HT1080 (cell line): ENCODE results near the gene CEL. TPM values are rescaled to one million over a fixed set of nuclear protein-coding genes. Genes with fewer than 3 reads are reported as not detected.

ENCODE experiments used
- DNase-seq: peaks from one replicate; pipeline ENCODE4 v3.0.0-alpha.2; 2015; ENCODE audit warnings: low read depth
- total RNA-seq: library from RNA; depleted of rRNA; stranded (reverse); fragments of >200 nt; shearing (Covaris generic); gene quantifications from 2 replicates; pipeline ENCODE4 v1.2.3, GENCODE V29; 2014

The CEL gene
- total RNA-seq, 1 experiment from 2014 or later = 0.45 TPM

DNA sequence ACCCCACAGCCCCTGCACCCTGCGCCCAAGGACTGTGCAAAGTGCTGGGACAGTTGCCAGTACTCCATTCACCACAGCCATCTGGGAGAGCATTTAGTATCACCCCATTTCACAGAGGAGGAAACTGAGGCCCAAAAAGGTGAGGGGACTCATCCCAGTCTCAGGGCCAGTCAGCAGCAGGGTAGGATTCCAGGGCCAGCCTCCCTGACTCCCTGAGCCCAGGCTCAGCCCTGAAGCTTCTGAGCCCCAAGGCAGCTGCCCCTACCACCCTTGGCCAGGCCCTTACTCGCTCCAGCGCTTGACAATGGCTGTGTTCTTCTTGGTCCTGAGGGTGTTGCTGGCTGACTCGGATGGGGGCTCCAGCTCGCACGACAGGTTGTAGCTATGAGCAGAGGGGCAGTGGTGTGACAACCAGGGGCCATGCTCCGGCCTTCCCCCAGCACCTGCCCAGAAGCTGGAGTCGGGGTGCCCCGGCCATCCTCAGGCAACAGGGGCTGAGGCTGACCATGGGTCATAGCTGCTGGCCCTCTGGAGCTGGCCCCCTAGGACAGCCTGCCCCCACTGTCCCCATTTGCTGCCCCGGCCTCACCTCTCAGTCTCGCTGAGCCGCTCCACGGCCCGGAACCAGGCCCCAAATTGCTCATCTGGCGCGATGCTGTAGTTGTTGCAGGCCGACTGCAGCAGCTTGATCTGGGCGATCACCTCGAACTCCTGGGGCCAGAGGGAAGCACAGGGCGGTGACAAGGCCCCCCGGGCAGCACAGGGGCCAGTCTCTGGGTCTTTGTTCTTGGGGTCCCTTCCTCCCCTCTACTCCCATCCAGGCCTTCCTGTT lies 40.6 kb downstream of the CEL start:
- no peak for DNase-seq

DNA sequence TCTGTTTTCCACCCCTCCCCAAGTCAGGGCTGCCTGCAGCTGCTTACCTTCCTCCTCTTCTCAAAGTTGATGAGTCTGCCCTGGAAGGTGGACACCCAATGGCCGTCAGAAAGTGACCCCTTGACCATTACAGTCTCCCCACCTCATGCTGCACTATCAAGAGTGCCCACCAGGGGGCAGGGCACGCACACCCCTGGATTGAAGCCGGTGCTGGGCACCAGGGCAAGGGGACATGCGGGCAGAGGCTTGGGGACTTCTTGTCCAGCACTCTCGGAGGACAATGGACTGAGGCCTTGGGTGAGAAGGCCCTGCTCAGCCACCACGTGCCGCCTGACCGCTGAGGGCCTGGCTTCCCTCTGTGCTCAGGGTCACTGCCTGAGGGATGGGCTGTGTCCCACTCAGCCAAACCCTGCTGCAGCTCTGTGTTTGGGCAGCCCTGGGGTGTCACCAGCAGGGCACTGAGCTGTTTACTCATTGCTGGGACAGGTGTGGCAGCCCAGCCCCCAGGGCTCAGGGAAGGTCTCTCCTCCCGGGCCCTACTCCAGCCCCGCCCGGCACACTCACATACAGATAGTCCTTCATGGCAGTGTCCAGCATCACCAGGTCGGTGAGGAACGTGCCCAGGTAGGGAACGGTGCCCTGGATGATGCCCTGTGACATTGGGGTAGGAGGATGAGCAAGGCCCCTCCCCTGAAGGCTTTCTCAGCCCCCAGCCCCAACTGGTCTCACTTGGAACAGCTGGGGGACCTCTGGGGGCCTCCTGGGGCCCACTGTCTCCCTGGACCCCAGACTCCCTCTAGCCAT lies 41.6 kb downstream of the CEL start:
- peak; percentile 29 for DNase-seq

DNA sequence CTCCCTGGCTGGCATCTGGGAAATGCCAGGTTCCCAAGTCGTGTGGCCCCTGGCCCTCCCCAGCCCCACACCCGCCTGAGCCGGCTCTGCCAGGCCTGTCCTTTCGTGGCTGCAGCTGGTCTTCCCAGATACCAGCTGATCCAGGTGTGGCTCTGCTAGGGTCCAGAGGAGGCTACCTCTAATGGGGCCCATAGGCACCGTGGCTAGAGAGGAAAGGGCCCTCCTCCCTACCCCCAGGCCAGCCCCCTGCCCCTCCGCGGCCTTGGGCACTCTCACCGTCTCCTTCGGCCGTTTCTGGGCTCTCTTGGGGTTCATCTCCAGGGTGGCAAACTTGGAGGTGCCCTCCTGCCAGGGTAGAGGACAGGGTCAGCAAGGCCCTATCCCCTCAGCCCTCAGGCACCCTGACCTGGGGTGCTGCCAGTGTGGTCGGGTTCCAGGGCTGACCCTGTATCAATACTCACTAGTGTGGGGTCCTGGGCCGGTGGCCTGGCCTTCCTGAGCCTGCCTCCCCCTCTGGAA lies 42.3 kb downstream of the CEL start:
- DNase-seq = no peak

DNA sequence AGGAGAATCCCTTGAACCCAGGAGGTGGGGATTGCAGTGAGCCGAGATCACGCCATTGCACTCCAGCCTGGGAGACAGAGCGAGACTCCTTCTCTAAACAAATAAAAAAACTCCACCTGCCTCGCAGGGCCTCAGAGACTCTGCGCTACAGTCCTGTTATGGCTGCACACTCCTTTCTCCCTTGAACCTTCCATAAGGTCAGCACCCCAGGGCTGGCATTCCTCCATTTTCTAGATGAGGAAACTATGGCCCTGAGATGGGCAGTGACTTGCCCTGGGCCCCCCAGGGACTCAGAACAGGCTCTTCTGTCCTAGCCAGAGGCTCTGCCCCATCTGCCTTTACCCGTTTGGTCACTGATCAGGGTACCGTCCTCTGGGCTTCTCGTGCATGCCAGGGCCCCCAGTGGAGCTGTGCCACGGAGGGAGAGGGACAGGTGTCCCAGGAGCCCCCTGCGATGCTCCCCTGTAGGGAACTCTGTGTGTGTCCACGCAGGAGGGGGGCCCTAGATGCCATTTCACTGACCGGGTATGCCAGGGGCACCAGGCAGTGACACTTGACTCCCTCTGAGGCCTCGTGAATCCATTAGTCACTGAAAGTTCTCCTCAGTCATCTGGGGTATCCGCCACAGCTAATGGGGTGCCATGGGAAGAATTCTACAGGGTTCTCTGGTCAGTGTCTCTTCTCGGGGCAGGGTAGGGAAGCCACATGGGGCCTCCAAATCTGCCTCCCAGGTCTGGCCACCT lies 43.1 kb downstream of the CEL start:
- no peak for DNase-seq

DNA sequence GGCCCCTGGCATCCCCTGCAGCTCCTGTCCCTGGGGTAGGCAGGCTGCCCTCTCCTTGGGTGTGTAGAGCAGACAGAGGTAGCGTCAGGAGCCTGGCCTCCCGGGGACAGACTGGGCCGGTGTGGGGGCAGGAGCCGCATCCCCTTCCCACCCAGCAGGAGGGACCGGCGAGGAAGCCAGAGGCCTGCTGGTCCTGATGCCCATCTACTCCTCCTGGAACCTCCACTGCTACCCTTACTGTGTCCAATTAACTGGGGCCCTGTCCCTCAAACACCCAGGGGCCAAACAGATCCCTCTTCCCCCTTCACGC lies 43.6 kb downstream of the CEL start:
- no peak for DNase-seq

DNA sequence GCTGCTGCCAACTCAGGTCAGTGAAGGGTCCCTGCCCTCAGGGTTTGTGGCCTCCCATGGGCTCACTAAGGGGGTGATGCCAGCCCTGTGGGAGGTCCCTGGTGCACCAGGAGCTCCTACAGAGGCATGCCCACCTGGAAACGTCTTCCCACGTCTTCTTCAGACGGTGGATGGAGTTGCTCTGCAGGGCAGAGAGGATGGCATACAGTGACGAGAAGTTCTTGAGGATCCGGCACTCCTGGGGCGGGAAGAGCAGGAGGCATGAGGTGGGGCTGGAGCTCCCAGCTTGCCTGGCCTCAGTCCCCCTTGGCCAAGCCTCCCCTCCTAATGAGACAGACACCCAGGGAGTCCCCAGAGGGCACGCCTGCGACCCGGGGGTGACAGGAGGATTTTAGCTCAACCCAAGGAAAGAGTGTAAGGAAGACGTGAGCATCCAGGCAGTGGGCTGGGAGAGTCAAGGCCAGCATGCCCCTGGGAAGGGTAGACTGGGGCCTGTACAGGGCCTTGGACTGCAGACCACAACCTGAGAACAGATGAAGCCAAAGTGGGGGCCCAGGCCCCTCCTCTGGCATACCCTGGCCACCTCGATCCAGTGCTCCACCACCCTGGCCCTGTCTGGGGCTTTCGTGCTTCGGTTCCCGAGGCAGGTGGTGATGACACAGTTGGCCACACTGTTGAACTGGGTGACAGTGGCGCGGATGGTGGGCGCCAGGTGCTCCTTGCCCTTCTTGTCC lies 44.9 kb downstream of the CEL start:
- no peak for DNase-seq

DNA sequence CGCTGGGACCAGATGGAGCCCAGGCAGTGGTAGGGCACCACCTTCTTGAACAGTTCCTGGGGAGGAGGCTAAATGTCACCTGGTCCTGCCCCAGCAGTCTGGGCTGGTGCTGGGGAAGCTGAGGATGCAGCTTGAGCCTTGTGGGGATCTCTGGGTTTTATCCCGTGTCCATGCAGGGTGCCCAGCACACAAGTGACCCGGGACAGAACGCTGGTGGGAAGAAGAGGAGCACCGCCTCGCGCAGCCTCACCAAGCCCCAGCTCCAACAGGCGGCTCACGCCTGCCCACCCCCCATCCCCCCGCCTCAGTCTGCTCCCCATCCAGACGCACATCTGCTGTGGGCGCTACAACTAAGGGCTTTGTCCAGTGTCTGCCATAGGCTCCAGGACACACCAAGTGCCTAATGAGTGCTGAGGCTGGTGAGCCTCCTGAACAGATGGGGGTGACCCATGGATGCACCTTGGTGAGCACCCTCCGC lies 45.5 kb downstream of the CEL start:
- DNase-seq = no peak

DNA sequence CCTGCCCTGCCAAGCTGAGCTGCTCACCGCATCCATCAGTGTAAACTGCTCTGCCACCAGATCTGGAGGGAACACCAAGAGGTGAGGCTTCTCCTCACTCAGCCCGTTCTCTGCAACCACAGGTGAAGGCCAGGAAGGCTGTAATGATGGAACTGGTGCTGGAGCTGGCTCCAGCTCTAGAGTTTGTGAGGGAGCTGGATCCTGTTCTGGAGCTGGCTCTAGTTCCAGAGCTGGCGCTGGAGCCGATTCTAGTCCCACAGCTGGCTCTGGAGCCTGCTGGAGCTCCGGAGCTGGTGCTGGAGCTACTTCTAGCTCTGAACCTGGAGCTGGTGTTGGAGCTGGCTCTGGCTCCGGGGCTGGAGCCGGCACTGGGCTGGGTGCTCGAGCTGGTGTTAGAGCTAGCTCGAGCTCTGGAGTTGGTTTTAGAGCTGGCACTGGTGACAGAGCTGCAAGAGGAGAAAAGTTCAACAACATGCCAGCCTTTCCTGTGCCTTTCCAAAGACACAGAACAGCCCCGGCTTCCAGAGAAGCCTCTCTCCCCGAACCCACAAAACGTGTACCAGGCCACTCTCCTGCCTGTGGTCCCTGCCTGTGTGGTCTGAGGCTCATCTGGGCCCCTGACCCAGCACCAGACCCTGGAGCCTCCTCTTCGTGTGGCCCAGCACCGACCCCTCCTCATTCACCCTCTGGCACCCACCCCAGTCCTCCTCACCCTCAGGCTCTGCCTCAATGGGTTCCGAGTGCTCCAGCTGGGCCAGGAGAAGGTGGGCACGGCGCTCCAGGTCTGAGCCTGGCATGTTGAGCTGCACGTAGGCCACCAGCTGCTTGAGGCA lies 46.4 kb downstream of the CEL start:
- no peak for DNase-seq

DNA sequence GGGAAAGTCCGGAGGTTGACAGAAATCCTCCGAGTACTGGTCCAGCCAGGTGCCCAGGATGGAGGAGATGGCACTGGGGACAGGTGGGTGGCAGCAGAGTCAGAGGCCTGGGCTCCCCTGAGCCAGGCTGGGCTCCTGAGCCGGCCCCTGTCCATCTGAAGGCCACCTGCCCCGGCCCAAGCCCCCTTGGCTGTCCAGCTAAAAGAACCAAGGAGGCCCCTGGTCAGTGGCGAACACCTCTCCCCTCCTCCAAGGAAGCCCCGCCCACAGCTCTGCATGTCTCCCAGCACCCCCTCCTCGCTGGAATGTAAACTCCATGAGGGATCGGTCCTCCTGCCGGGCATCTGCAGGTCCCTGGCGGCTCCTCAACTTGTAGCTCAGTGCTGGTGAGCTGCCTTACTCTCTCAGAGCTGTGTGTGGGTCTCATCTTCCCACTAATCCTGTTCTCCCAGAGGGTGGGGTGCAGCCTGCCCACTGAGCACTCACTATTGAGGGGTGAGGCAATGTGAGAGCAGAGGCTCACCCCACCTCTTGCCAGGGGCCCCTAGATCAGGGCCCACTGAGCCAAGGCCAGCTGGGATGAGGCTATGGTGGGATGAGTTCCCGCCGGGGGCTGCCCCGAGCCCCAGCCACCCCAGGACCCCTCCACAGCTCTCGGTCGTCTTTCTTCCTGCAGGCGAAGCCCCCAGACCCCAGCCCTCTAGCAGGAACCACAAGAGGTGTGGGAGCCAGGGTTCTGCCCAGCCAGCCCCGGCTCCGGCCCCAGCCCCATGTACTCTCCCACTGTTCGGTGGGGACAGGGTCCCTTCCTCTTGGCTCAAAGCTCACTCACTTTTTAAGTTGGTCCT lies 47.2 kb downstream of the CEL start:
- DNase-seq = no peak

DNA sequence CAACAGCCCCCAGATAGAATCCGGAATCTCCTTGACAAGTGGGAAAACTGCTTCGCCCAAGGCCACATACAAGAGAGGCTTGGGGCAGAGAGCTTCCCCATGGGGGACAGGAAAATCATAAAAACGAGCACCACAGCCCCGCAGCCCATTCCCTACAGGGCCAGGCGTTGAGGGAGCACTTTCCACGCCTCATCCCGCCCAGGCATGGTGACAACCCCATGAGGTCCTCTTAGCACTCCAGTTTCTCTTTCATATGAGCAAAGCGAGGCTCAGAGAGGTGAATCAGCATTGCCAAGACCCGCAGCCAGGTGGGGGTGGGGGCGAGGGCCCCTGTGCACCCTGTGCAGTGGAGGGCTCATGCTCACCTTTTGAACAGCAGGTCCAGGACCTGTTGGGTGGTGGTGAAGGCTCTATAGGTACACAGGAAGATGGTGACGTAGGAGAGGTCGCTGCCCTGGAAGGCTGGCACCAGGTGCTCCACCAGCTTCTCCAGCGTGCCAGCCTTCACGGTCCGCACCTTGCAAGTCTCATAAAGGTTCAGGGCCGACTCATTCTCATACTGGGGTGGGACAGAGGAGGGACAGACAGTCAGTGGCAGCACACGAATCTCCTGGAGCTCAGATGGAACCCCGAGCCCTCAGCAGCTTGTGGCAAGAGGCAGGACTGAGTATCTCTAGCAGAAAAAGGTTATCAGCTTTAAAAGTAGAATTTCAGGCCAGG lies 48.3 kb downstream of the CEL start:
- DNase-seq = no peak

DNA sequence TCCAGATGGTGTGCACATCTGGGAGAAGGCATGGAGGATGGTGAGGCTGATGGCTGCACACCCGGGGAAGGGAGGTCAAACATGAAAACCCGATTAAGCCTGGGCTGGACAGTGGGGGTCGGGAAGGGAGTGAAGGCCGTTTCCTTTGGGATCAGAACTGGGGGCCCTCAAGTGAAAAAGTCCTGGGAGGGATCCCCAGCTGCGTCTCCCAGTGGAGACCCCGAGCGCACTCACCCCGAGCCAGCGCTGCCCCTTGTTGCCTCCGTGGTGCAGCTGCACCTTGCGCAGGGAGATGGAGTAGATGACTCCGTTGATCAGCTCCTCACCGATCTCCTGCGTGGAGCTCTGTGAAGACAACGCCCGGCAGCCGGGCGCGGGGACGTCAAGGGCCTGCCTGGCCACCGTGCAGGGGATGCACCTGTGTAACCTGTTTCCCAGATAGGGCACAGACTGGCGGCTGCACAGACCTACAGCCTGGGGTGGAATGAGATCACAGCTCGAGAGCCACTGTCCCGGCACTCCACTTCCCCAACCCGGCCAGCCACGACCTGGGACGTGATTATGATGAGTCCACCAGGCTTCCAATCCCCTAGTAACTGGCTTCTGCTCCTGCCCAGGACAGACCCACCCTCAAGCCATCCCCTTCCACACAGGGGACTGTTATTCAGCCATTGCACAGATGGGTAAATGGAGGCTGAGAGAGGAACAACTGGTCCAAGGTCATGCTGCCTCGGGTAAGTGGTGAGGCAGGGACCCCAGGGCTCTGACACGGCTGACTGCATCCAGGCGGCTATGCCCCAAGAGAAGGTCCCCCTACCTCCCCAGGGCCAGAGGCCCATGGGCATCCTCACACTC lies 50.3 kb downstream of the CEL start:
- no peak for DNase-seq

DNA sequence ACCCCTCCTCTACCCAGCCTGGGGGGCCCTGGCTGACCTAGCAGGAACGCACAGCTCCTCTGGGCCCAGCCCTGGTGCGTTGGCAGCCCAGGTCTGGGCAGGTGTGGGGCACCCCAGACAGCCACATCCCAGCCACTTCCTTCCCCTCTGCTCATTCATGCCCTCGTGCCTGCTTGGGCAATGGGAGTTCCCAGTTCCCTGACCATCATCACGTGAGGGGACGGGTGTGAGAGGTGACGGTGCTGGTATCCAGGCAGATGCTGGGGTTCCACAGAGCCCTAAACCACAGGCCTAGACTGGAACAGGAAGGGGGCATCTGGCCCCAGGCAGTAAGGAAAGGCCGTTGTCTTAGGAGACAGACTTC lies 50.9 kb downstream of the CEL start:
- DNase-seq = no peak

DNA sequence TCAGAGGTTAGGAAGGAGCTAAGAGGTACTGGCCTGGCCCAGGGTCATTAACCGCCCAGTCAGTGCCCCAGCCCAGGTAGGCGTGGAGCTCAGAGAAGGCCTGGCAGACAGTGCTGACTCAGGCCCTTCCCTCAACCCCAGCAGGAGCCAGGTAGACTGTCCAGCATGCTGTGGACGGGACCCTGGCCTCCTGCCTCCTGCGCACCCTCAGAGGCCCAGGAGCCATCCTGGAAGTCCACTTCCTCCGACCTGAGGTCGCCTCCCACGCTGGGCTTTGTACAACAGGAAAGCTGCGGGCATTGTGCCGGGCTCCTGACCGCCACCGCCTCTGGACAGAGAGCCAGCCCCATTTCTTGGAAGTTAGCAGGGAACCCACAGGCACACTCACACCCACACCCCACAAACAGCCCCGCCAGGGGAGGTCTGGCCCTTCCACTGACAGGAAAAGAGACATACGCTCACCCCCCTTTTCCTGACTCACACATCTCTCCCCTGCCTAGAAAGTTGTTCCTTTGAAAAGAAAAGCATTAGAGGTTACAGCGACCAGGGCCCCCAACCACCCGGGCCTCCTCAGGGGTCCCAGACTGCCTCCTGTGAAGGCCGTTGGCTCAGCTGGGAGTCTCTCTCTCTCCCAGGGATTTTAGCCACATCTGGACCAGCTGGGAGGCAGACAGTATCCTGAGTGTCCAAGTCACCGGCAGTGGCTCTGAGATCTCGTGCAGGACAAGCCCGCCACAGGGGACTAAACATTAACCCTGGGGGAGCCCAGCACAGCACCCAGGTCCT lies 51.6 kb downstream of the CEL start:
- DNase-seq = peak; percentile 34

DNA sequence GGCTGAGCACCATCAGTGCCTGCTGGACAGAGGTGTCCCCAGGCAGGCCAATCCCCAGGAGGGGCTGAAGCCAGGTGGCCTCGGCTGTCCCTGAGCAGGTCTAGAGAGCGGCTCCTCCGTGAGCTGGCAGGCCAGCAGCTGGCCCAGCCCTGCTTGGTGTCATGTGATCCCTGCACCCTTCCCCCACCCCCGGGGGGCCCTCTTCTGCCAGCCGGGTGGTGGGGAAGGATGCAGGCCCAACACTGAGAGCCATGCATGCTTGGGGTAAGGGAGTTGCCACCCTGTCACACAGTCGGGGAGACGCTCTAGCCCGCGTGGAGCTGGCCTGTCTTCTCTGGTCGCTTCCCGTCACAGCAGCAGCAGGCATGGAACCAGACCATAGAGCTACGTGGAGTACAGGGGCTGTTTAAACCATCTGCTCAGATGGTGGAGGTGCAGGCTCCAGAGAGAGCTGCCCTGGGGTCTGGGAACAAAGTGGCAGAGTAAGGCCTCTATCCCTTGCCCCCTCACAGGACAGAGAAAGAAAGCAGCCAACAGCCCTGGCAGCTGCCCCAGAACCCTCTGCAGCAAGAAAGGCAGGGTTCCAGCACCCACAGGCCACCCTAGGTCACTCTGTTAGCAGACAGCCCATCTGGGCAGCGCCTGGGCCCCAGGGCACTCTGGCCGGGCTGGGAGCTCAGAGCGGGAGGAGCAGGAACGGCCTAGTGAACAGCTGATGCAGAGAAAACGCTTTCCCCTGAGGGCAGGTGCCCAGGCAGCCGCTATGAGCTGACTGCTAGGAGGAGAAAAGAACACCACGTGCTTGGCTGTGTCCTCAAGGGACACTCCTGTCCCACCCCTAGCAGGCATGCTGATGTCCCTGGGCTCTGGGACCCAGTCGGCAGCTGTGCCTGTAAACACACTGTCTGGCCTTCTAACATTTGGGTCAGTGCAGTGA lies 52.4 kb downstream of the CEL start:
- no peak for DNase-seq

DNA sequence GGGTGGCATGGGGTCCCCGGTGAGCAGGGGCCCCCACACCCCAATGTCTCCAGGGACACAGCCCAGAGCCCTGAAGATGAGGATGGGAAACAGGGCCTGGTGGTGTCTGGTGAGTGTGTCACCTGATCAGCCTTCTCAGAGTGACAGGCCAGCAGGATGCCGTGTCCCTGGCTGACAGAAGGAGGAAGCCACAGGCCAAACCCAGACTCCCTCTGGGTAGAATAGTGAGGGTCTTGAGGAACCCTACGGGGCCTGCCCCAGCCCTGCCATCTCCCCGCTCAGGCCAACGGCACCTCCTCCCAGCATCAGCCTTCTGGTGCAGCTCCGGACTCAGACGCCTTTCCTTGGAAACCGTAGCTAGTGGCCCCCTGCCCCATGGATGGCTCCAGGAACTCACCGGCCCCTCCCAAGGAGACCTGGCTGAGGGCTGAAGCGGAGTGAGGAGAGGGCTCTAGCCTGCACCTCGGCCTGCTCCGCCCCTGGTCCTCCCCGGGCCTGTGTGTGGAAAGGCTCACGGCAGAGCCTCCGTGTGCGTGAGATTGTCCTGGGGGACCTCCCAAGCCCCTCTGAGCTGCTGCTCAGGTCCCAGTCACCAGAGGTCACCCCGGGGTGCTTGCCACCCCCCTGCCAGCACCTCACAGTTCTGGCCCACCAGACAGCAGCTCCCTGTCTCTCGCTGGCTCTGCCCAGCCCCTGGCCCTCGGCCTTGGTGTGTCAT lies 53.3 kb downstream of the CEL start:
- DNase-seq = no peak
